Fibroblast of skin of abdomen (primary cell): ENCODE results near the gene FASN. TPM values are rescaled to one million over a fixed set of nuclear protein-coding genes. Genes with fewer than 3 reads are reported as not detected.
A peak's percentile ranks its signal among the peaks of the same experiment; 100 is the strongest.
"Not testable (repeated sequence)": the region's sequence is repeated elsewhere in the genome, so short reads cannot be mapped to it uniquely, and the experiment has no call there.

Experiments
- DNase-seq: peaks from one replicate; pipeline ENCODE4 v3.0.0-alpha.2; 2013
- polyA plus RNA-seq, 2 experiments: library from polyadenylated mRNA; unstranded; fragments of 120-200 nt; gene quantifications; one replicate each; pipeline ENCODE4 v1.2.1, GENCODE V29; 2013; ENCODE audit not compliant: insufficient read length in 2 of 2

The FASN gene
- polyA plus RNA-seq (2013, experiment 1 of 2; ENCODE audit: insufficient read length), result 77.2 TPM
- polyA plus RNA-seq (2013, experiment 2 of 2; ENCODE audit: insufficient read length), result 86.6 TPM

- peak; percentile 97 for DNase-seq
Measured at GRCh38 chr17:82098169-82098938, at the start of gene FASN. Gene FASN (minus strand): TSS chr17:82098236. CDS start chr17:82096445, 1,791 bp downstream.

GRCh38 chr17:82146663-82147654 is 48.9 kb upstream of the FASN start:
- no peak for DNase-seq

GRCh38 chr17:82145550-82146155 is 47.6 kb upstream of the FASN start:
- DNase-seq, result no peak

- no peak for DNase-seq
Measured at GRCh38 chr17:82143333-82143732, 45.3 kb upstream of the FASN start.

- DNase-seq, result not testable (repeated sequence)
Measured at GRCh38 chr17:82139961-82140360, 41.9 kb upstream of the FASN start.

- no peak for DNase-seq
Measured at GRCh38 chr17:82138511-82138992, 40.5 kb upstream of the FASN start.

GRCh38 chr17:82134101-82134500 is 36.1 kb upstream of the FASN start:
- DNase-seq, result no peak

GRCh38 chr17:82133166-82133953 is 35.3 kb upstream of the FASN start:
- peak; percentile 60 for DNase-seq

- no peak for DNase-seq
Measured at GRCh38 chr17:82129095-82129494, 31.1 kb upstream of the FASN start.

GRCh38 chr17:82128287-82128686 is 30.3 kb upstream of the FASN start:
- no peak for DNase-seq

- DNase-seq, result no peak
Measured at GRCh38 chr17:82127704-82128103, 29.7 kb upstream of the FASN start.

GRCh38 chr17:82127315-82127595 is 29.2 kb upstream of the FASN start:
- DNase-seq, result no peak

- no peak for DNase-seq
Measured at GRCh38 chr17:82126556-82127314, 28.7 kb upstream of the FASN start.

- no peak for DNase-seq
Measured at GRCh38 chr17:82124101-82124500, 26.1 kb upstream of the FASN start.

GRCh38 chr17:82121660-82122629 is 23.9 kb upstream of the FASN start:
- no peak for DNase-seq

GRCh38 chr17:82121246-82121645 is 23.2 kb upstream of the FASN start:
- no peak for DNase-seq

- peak; percentile 54 for DNase-seq
Measured at GRCh38 chr17:82120148-82120547, 22.1 kb upstream of the FASN start.

GRCh38 chr17:82118815-82119380 is 20.9 kb upstream of the FASN start:
- no peak for DNase-seq

- no peak for DNase-seq
Measured at GRCh38 chr17:82118168-82118814, 20.3 kb upstream of the FASN start.
